PC-9 (cell line): ENCODE data around the gene CREBBP. TPM values are rescaled to one million over a fixed set of nuclear protein-coding genes. Genes with fewer than 3 reads are reported as not detected.
"Not testable (repeated sequence)": the region's sequence is repeated elsewhere in the genome, so short reads cannot be mapped to it uniquely, and the experiment has no call there.

ENCODE experiments used
- BruUV-seq: library from RNA; stranded (reverse); fragments of 400-500 nt; replicated peaks from 2 replicates; lab custom pipeline; 2021; lab: Mats Ljungman, UMichigan
- CTCF ChIA-PET: fragments of 300-600 bp; sonication (Branson Sonifier 250); formaldehyde crosslinking; loops from one replicate; lab custom pipeline; 2022; ENCODE audit warnings: antibody characterized with exemption; lab: Charles Lee
- POLR2A ChIA-PET: fragments of 300-600 bp; sonication (Branson Sonifier 250); formaldehyde crosslinking; loops from one replicate; lab custom pipeline; 2022; ENCODE audit warnings: antibody characterized with exemption; ENCODE audit not compliant: unreplicated experiment; lab: Charles Lee
- DNase-seq, 2 experiments: peaks; one replicate each; pipeline versions ENCODE4 v3.0.0 to v3.0.0-alpha.2; 2015 to 2022; ENCODE audit warnings: mixed read lengths in 1 of 2
- H2AFZ ChIP-seq: fragments of 200-600 bp; sonication (generic); 2 replicates; pipeline ENCODE4 v1.8.1; 2017; ENCODE audit warnings: antibody characterized with exemption
- H3F3A ChIP-seq: fragments of 200-600 bp; sonication (generic); 2 replicates; pipeline ENCODE4 v1.8.1; 2017; ENCODE audit warnings: antibody characterized with exemption, mild to moderate bottlenecking, low read depth; ENCODE audit not compliant: insufficient read depth
- H3K27ac ChIP-seq: fragments of 200-600 bp; sonication (generic); 2 replicates; pipeline ENCODE4 v1.6.1; 2016; ENCODE audit warnings: mixed run types
- H3K27me3 ChIP-seq: fragments of 200-600 bp; sonication (generic); 2 replicates; pipeline ENCODE4 v1.6.1; 2016; ENCODE audit warnings: low read depth, mixed run types; ENCODE audit not compliant: insufficient read depth
- H3K36me3 ChIP-seq: fragments of 200-600 bp; sonication (generic); 2 replicates; pipeline ENCODE4 v1.6.1; 2016; ENCODE audit warnings: low read depth, mixed run types
- H3K4me1 ChIP-seq: fragments of 200-600 bp; sonication (generic); replicated peaks from 2 replicates; pipeline ENCODE4 v1.6.1; 2016; ENCODE audit warnings: mixed run types; ENCODE audit not compliant: insufficient read depth
- H3K4me2 ChIP-seq: fragments of 200-600 bp; sonication (generic); 2 replicates; pipeline ENCODE4 v1.6.1; 2017; ENCODE audit warnings: mixed run types
- H3K4me3 ChIP-seq: fragments of 200-600 bp; sonication (generic); 2 replicates; pipeline ENCODE4 v1.6.1; 2016; ENCODE audit warnings: mixed run types
- H3K79me2 ChIP-seq: fragments of 200-600 bp; sonication (generic); 2 replicates; pipeline ENCODE4 v1.6.1; 2017; ENCODE audit warnings: low read depth, mixed run types
- H3K9me2 ChIP-seq: fragments of 200-600 bp; sonication (generic); 2 replicates; pipeline ENCODE4 v1.8.1; 2017; ENCODE audit warnings: mild to moderate bottlenecking; ENCODE audit not compliant: insufficient read depth
- H3K9me3 ChIP-seq: fragments of 200-600 bp; sonication (generic); 2 replicates; pipeline ENCODE4 v1.8.1; 2016; ENCODE audit warnings: low read depth; ENCODE audit not compliant: insufficient read depth
- H4K20me1 ChIP-seq: fragments of 200-600 bp; sonication (generic); 2 replicates; pipeline ENCODE4 v1.8.1; 2017; ENCODE audit not compliant: insufficient read depth
- CTCF ChIP-seq: fragments of 200-600 bp; sonication (generic); conservative IDR thresholded peaks from 2 replicates; pipeline ENCODE4 v1.6.1; 2017; ENCODE audit warnings: mixed run types, antibody characterized with exemption, mild to moderate bottlenecking, moderate library complexity
- EZH2 ChIP-seq: fragments of 200-600 bp; sonication (generic); IDR thresholded peaks from 2 replicates; pipeline ENCODE4 v1.8.0; 2017; ENCODE audit warnings: antibody characterized with exemption, low read depth
- intact Hi-C: fragments of 100-400 bp; cut with micrococcal nuclease; formaldehyde crosslinking; loops from one replicate; pipeline ENCODE4 v1.10.0; 2022; ENCODE audit not compliant: unreplicated experiment
- total RNA-seq: library from RNA; stranded (reverse); gene quantifications from 2 replicates; pipeline ENCODE4 v1.2.3, GENCODE V29; 2021

CREBBP gene
- total RNA-seq, 1 experiment from 2014 or later = 74.9 TPM

GRCh38 chr16:3889059-3889458, 8.5 kb upstream of the CREBBP start:
- TF ChIP-seq EZH2 (no peak), CTCF (no peak)
- Histone ChIP-seq H3K27ac (no peak overlapping the region), H3K4me2 (no peak overlapping the region), H3K9me2 (no peaks in the 10 kb centered on the region), H3K36me3 (no peaks in the 10 kb centered on the region), H4K20me1 (no peaks in the 10 kb centered on the region), H3K4me1 (no peaks in the 10 kb centered on the region), H3K79me2 (no peaks in the 10 kb centered on the region), H3K9me3 (no peaks in the 10 kb centered on the region), H3K27me3 (peaks cover 14% of the 10 kb centered on the region; the same call in 1 of the 2 replicates), H3K4me3 (no peak overlapping the region), H3F3A (no peaks in the 10 kb centered on the region), H2AFZ (no peak overlapping the region)
- POLR2A ChIA-PET = interaction anchor here (0.6 kb wide), 1 partner anchor 277 kb away, joined by 7 read pairs; no protein-coding TSS in a partner anchor
- intact Hi-C loops = loop anchor here (10.0 kb wide), 1 partner anchor 366 kb away; no protein-coding TSS in a partner anchor
- DNase-seq = no peak
- BruUV-seq = no TSS peak
- CTCF ChIA-PET = no interaction called here

GRCh38 chr16:3885999-3886398, 5.5 kb upstream of the CREBBP start:
- H3K4me3 ChIP-seq, H3K79me2 ChIP-seq, H3K9me2 ChIP-seq, H4K20me1 ChIP-seq, H3K4me2 ChIP-seq, H3K36me3 ChIP-seq, DNase-seq, H2AFZ ChIP-seq, H3K27ac ChIP-seq, BruUV-seq, POLR2A ChIA-PET, H3F3A ChIP-seq, H3K9me3 ChIP-seq, CTCF ChIA-PET, H3K4me1 ChIP-seq: not testable (repeated sequence)
- H3K27me3 ChIP-seq = peaks cover 14% of the 10 kb centered on the region; the same call in 1 of the 2 replicates
- intact Hi-C loops = loop anchor here (10.0 kb wide), 1 partner anchor 369 kb away; no protein-coding TSS in a partner anchor

- Histone ChIP-seq H3K27me3 (peaks cover 14% of the 10 kb centered on the region; the same call in 1 of the 2 replicates), H3K4me1 (no peaks in the 10 kb centered on the region; the same call in 1 of the 2 replicates), H3K9me2 (no peaks in the 10 kb centered on the region), H3K9me3 (no peaks in the 10 kb centered on the region), H3F3A (peaks cover 9% of the 10 kb centered on the region; the same call in 1 of the 2 replicates), H2AFZ (no peak overlapping the region), H3K27ac (no peak overlapping the region), H4K20me1 (peaks cover 3% of the 10 kb centered on the region), H3K36me3 (no peaks in the 10 kb centered on the region), H3K4me3 (no peak overlapping the region), H3K79me2 (peaks cover 4% of the 10 kb centered on the region), H3K4me2 (no peak overlapping the region)
- intact Hi-C loops = loop anchor here (5.0 to 10.0 kb wide), 3 partner anchors 98 to 370 kb away; no protein-coding TSS in a partner anchor
- POLR2A ChIA-PET = no interaction called here
- no TSS peak for BruUV-seq
- DNase-seq = no peak
- CTCF ChIA-PET = no interaction called here
- no peak for TF ChIP-seq EZH2
- no peak for TF ChIP-seq CTCF
These were observed 3.9 kb upstream of the CREBBP start for GRCh38 chr16:3884398-3884797.

- Histone ChIP-seq H3K27ac (no peak overlapping the region), H2AFZ (no peak overlapping the region), H3K36me3 (0 out of 2 replicates have a peak, but pooled peaks cover 2% of the 10 kb centered on the region), H3K79me2 (peaks cover 23% of the 10 kb centered on the region), H3K4me2 (no peak overlapping the region), H3F3A (peaks cover 9% of the 10 kb centered on the region; the same call in 1 of the 2 replicates), H4K20me1 (peaks cover 22% of the 10 kb centered on the region), H3K4me1 (peaks cover 13% of the 10 kb centered on the region), H3K9me3 (no peaks in the 10 kb centered on the region), H3K27me3 (no peaks in the 10 kb centered on the region), H3K9me2 (no peaks in the 10 kb centered on the region), H3K4me3 (no peak overlapping the region)
- POLR2A ChIA-PET = no interaction called here
- no peak for TF ChIP-seq EZH2
- TF ChIP-seq CTCF = no peak
- DNase-seq = no peak
- CTCF ChIA-PET = no interaction called here
- no TSS peak for BruUV-seq
- intact Hi-C loops = loop anchor here (5.0 to 10.0 kb wide), 3 partner anchors 100 to 372 kb away; no protein-coding TSS in a partner anchor
These were observed 2.0 kb upstream of the CREBBP start for GRCh38 chr16:3882531-3882930.
